ENCODE data around the gene PIGM.

DNA sequence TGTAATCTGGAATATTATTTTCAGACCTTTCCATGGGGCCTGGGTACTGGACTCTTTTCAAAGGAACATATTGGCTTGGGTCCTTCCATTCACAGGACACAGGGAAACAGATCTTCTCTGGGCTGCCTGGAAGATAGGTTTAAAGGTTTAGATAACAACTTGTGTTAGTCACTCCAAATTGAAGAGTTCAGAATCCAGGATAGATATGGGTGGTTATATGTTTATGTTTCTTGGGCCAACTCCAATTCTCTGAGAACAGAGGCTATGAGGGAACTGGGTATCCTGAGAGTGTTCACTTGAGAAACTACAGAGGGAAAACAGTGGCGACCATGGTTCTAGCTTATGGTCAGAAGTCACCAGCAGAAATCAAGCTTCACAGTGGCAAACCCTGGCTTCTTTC, 8.7 kb upstream of the PIGM start:
- TF ChIP-seq CTCF (IDR thresholded peaks at IDR 0.05) (no peak), POLR2A (IDR thresholded peaks at IDR 0.05) (no peak)
